Measurements from ENCODE around the gene SLC25A15. TPM values are rescaled to one million over a fixed set of nuclear protein-coding genes. Genes with fewer than 3 reads are reported as not detected.
"Not testable (repeated sequence)": the region's sequence is repeated elsewhere in the genome, so short reads cannot be mapped to it uniquely, and the experiment has no call there.

The SLC25A15 gene
- total RNA-seq, 1 donor from 2014 or later = 33.7 TPM

DNA sequence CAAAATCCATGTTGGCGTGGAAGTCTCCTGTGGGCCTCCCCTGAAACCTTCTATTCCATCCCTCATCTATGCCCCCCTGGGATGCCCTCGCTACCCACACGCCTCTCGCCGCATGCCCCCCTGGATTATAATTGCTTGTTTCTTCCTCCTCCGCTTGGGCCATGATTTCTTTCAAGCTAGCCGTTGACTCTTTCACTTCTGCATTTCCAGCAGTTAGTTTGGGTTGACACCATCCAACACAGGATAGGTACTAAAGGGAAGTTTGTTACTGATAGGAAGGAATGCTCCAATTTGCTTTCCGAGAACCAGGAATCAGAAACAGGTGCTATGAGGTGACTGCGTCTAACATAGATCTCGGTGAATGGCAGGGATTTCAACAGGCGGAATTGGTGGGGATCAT, 7.7 kb upstream of the SLC25A15 start:
- DNase-seq (ENCODE audit: low spot score) = no peak

DNA sequence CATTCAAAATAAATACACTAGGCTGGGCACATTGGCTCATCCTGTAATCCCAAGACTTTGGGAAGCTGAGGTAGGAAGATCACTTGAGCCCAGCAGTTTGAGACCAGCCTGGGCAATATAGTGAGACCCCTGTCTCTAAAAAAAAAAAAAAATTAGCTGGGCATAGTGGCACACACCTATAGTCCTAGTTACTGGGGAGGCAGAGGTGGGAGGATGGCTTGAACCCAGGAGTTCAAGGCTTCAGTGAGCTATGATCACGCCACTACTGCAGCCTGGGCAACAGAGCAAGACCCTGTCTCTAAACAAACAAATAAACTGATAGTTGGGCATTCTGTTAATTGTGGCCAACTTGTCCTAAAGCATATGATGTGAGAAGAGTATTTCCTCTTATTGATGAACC, 6.4 kb upstream of the SLC25A15 start:
- DNase-seq (ENCODE audit: low spot score) = not testable (repeated sequence)

DNA sequence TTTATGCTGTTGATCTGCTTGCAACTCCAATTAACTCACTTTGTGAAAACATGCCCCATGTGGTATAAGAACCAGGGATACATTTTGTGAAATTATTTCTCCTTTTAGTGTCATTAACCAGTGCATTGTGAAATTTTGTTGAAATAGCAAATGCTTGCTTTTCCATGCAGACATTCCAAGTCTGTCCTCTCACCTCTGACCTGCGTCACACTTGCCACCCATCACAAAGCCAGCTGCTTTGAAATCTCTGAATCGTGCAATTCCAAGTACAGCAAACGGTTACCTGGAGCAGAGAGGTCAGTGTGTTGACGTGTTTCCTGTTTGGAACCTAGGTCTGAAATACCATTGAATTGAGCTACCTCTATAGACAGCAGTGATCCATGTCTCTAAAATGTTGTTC, 4.9 kb upstream of the SLC25A15 start:
- no peak for DNase-seq (ENCODE audit: low spot score)

DNA sequence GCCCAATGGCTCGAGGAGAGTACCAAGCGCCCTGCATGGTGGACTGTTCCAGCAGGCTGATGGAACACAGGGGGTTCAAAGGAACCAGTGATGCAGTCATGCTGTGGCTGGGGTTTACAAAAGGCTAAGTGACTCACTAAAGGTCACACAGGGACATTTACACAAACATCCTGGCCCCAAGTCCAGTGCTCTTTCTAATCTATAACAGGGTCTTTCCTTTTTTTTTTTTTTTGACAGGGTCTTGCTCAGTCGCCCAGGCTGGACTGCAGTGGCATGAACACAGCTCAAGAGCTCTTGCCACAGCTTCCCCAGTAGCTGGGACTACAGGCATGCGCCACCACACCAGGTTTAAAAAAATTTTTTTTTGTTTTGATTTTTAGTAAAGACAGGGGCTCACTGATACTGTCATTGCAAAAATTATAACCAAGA, 2.8 kb upstream of the SLC25A15 start:
- DNase-seq (ENCODE audit: low spot score) = no peak

DNA sequence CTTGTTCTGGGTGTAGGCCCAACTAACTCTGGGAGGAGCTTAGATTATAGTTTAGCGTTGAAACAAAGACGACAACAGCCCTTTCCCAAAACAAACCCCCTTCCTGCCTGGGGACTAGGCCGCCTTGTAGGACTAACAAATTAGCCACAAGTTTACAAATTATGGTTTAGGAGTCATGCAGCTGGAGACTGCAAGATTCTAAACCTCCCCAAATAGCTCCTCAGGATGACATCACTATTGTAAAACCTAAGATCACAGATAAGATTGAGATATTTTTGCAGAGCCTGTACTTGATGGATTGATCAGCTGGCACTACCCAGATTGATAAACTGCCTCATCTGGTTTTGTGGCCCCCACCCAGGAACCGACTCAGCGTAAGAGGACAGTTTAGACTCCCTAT, 2.3 kb upstream of the SLC25A15 start:
- no peak for DNase-seq (ENCODE audit: low spot score)

DNA sequence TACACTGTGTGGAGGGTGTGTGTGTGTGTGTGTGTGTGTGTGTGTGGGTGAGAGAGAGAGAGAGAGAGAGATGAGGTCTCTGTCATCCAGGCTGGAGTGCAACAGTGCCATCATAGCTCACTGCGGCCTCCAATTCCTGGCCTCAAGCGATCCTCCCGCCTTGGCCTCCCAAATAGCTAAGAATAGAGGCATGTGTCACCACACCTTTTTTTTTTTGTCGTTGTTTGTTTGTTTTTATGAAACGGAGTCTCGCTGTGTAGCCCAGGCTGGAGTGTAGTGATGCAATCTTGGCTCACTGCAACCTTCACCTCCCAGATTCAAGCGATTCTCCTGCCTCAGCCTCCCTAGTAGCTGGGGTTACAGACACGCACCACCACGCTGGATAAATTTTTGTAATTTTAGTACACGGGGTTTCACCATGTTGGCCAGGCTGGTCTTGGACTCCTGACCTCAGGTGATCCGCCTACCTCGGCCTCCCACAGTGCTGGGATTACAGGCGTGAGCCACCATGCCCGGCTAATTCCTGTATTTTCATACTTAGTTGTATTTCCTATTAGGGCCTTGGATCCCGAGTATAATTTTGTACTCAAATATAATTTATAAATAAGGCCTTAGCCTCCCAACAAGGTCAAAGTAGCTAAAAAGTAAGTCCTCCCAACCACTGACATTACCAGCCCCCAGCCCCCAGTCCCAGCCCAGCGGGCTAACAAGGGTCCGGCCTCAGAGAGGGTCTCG, 704 bp upstream of the SLC25A15 start:
- DNase-seq (ENCODE audit: low spot score) = not testable (repeated sequence)

DNA sequence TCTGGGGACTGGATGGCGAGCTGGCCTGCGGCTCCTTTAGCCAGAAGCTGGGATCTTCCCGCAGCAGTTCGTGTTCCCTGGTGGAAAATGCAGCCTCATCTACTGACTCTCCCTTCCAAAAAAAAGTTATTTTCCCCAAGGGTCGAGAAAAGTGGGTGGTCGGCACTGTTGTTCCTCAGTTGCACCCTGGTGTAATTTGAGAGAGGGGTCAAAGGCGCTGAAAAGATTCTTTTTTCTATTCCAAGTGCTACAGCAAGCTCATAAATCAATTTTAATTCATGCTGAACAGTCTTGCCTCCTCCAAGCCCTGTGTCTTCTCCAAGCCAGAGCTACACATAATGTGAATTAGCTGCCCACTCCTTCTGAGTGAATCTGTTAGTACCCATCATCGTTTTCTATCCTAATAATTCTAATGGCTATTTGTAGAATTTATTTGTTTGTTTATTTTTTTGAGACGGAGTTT, 774 bp downstream of the SLC25A15 start:
- DNase-seq (ENCODE audit: low spot score) = no peak

DNA sequence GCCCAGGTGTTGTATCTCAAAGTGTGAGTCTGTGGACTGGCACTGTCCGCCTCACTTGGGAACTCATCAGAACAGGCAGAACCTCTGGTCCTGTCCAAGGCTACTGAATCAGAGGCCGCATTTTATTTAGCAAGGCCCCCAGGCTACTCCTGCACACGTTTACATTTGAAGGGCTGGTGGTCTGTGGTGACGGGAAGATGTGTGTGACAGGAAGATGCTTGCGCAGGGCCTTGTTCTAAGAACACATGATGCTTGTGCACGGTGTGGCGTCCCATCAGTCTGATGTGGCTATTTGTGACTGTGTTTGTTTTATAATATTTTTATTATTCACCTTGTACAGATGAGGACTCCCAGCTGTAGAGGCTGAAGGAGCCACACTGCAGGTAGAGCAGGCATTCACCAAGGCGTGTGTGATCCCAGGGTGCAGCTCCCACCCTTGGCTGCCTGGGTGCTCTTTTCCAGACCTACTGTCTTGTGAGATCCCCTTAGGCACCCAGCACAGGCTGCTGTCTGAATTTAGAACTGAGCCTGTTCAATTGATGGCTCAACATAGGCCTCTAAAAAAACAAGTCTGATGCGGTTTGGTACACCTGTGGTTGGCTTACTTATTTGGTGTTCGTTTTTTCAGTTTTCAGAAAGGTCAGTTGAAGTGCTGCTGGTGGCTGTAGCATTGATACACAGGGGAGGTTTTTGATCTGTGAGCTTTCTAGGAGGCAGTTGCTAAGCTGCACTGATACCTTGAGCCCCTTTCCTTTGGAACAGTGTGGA, 3.1 kb downstream of the SLC25A15 start:
- no peak for DNase-seq (ENCODE audit: low spot score)

DNA sequence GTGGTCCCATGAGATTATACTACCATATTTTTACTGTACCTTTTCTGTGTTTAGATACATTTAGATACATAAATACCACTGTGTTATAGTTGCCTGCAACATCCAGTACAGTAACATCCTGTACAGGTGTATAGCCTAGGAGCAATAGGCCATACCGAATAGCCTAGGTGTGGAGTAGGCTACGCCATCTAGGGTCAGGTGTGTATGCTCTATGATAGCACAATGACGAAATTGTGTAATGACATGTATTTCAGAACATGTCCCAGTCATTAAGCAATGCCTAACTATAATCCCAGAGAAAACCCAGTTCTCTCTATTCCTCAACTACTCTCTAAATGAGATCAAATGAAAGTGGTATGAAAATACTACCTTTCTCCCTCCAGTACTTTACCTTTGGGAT, 3.9 kb downstream of the SLC25A15 start:
- no peak for DNase-seq (ENCODE audit: low spot score)

DNA sequence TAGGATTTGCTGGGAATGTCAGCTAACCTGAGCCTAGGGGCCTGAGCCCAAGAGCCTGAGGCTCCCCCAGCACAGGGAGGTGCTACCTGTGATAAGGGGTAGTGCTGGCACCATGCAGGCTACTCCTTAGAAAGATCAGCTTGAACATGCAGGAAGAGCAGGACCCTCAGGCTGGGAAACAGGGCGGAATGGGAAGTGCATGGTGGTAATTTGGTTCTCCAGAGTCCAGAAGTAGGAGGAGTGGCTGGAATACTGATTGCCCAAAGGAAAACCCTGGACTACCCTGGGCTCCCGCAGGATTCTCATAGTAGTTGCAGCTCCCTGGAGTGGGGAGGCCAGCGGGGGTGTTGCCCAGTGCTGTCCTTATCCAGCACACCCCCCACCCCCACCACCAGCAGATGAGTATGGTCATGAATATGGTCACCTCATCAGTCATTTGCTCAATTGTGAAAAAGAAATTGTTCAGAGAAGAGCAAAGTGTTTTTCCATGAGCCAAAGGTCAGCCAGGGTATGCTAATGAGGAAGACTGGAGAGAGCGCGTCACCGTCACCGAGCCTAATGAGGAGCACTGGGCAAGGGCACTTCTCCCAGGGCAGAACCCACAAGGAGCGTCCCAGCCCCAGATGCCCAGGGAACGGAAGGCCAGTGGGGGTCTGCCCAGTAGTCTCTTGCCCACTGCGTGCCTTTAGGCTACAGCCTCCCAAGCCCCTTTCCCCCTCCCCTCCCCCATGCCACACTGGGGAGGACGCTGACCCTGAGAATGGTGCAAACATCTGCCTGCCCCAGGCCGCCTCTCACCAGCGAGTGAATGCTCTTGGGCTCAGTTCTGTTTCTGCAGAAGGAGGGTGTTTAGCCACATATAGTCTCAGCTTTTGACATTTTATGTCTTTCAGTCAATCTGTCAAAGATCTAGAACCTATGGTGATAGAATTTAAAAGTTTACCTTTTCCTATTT, 5.3 kb downstream of the SLC25A15 start:
- DNase-seq (ENCODE audit: low spot score) = no peak

DNA sequence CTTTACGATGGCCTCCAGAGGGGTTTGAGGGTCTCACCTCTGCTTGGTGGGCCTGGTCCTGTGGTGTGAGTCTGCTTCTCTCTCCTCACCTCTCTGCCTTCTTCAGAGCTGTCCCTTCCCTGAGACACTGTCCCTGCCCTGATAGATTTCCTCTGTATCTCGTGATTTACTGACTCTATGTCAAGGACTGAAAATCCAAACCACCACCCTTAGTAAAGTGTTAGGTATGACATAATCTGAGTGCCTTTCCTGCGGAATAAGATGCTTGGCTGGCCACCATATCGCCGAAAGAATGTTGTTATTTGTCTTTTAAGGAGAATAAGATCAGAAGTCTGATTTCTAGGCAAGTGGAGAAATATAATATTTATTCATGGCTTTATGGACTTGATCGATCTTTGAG, 7.2 kb downstream of the SLC25A15 start:
- DNase-seq (ENCODE audit: low spot score) = no peak

DNA sequence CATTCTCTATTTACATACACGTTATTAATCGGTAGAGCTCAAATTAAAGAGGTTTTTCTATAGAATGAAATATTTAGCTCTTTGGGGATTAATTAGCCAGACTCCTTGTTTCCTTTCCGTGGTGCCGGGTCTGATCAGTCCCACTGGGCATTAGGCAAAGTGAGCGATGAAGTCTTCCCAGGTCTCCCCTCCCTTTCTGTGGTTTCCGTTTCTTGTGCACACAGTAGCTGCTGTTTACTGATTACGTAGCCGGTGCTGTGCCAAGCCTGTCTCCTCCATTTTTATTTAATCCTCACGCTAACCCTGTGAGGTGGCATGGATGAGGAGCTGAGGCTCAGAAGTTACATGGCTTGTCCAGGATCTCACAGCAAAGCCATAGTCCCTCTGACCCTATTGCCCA, 9.0 kb downstream of the SLC25A15 start:
- no peak for DNase-seq (ENCODE audit: low spot score)

DNA sequence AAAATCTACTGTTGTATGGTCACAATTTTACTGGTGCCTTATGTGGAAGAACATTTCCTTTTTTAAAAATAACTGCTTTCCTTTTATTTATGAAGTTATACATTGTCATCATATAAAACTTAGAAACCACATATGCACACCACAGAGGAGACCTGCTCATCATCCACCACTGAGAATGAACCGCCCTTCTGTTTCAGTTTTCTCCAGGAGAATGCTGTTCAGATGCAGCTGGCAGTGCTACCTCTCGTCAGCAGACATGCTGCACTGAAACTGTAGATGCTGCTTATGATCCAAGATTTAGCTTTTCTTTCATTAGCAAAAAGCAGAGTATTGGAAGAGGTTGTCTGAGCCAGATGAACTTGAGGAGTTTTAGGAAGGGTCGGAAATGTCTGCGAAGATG, 10.1 kb downstream of the SLC25A15 start:
- no peak for DNase-seq (ENCODE audit: low spot score)

DNA sequence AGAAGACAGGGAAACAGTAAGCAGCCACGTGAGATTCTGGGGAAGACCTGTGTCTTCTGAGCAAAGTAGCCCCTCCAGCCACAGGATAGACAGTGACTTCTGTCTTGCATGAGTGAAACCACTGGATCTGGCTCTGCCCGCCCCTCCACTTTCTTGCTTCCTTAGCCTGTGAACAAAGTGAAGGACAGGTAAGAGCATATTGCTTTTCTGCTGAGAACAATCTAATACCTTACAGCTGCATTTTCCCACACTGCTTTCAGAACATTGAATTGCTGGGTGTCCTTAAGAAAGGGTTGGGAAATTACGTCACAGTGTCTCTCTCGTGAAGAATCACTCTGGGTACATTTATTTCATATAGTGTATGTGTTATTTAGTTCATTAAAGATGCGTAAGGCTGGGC, 11.1 kb downstream of the SLC25A15 start:
- no peak for DNase-seq (ENCODE audit: low spot score)

DNA sequence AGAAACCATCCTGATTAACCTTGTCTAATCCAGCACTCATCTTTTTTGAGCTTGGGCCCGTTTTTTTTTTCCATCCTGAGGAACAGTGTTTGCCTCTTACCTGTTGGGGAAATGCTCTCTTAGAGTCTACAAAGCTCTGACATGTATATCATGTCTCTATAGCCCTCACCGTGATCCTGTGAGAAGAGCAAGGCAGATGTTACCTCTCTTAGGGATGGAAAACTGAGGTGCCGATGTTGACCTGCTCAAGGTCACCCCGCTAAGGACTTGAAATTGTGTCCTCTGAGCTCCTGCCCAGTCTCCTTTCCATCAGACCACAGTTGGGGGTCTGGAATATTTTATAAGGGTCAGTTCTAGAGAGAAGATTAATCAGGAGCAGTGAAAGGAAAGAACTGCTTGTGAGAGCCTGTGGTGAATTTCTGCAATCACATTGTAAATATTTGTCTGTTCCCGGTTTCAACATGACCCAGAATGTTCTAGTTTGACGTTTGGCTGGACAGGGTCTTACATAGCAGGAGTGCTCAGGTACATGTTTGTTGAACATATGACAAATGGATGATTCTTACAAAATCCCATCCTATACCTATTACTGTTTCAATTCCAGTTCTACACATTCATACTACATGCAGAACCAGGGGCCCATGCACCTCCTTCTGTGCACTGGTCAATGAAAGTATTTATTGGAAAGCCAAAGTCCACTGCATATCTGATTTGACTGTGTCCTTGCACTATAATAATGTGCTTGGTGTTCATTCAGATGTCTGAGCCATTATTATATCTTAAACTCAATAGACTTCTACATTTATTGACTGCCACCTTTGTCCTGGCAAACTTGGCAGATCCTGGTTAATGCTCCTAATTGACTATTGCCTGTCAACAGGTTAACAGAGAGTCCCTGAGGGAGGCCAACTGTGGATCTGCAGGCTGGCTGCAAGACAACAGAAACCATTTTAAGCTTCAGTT, 12.1 kb downstream of the SLC25A15 start:
- DNase-seq (ENCODE audit: low spot score) = no peak

DNA sequence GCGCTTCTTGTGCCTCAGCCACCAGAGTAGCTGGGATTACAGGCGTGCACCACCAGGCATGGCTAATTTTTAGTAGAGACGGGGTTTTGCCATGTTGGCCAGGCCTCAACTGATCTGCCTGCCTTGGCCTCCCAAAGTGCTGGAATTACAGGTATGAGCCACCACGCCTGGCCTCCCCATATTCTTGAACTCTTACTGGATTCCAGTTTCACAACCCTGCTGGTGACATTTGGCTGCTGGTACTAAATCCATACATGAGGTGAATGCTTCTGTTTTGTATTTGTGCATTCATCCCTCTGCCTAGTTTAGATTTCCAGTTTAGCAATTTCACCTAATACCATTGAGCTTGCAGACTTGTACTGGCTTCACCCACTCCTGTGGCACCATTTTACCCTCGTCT, 13.9 kb downstream of the SLC25A15 start:
- no peak for DNase-seq (ENCODE audit: low spot score)

DNA sequence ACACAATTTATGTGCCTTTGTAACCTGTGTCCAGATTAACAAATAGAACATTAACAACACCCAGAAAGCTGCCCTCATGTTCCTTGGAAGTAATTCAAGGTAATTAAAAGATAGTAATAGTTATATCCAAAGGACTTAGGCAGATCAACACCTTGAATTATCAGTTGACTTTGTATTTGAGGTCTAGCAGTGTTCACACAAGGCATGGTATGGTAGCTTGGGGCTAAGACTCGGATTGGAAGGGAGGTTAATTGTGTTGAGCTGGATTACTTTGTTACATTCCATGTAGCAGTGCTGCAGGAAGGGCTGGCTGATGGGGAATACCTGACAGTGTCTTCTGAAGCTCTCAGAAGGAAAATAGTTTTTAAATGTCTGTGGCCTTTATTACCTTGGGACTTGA, 16.8 kb downstream of the SLC25A15 start:
- DNase-seq (ENCODE audit: low spot score) = no peak

DNA sequence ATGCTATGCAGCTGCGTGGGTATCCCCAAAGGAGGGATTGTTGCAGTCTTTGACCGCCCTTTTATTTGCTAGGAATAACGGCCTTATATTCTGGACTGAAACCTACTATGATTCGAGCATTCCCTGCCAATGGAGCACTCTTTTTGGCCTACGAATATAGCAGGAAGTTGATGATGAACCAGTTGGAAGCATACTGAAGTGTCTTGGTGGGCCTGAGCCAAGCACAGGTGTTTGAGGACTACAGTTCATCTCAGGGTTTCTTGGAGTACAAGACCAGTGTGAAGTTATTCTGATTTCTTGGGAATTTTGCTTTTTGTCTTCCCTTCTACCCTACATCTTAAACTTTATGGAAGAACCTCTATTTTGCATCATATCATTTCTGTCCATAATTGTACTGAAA, 20.1 kb downstream of the SLC25A15 start:
- DNase-seq (ENCODE audit: low spot score) = no peak

DNA sequence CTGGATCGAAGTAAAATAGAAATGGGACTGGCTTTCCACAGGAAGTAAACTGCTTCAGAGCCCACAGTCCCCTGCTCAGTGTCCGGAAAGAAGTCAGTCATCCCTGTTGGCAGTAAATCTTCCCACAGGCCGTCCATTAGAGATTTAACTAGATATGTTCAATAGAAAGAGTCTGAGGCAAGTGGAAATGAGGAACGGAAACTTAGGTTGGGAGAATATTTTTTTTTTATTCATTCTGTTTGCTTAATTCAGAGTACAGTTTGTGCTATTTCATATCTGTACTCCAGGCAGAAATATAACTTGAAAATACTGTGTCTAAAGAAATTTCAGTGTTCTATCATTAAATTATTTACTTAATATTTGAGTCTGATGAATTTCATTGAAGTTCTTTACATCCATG, 22.7 kb downstream of the SLC25A15 start:
- DNase-seq (ENCODE audit: low spot score) = no peak

DNA sequence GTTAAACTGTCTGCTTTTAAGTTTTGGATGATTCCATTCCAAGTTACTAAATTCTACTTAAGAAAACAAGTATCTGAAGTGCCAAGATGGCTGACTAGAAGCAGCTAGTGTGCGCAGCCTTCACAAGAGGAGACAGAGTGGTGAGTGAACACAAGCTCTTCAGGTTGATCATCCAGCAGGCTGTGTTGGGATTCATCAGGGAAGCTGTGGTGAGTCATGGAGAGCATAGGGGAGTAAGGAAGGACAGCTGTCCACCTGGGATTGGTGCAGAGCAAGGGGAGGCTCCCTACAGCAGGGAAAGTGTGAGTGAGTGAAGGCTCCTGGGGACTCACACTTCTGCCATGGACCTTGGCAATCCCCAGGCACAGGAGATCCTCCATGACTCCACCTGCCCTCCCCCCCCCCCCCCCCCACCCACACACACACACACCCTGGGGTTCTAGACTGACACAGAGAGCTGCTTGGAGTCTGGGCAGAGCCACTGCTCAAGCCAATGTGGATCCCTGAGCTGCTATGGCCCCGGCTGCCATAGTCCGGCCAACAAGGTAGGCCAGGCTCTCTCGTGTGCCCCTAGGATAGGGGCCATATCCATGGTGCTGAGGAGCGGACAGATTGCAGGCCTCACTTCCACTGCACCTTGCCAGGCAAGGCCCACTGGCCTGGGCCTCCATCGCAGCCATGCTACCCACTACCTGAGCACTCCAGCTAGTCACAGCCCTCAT, 23.5 kb downstream of the SLC25A15 start:
- no peak for DNase-seq (ENCODE audit: low spot score)
